H1 (cell line): ENCODE results near the gene NEK4. TPM values are rescaled to one million over a fixed set of nuclear protein-coding genes. Genes with fewer than 3 reads are reported as not detected.

Experiments
- CTCF ChIA-PET: fragments of 300-600 bp; sonication (Branson Sonifier 250); formaldehyde crosslinking; loops from one replicate; lab custom pipeline; 2021; ENCODE audit not compliant: partially characterized antibody; lab: Charles Lee
- POLR2A ChIA-PET: fragments of 300-600 bp; sonication (Branson Sonifier 250); formaldehyde crosslinking; loops from one replicate; lab custom pipeline; 2021; ENCODE audit warnings: inconsistent platforms; ENCODE audit not compliant: partially characterized antibody; lab: Charles Lee
- DNase-seq, 2 experiments: peaks; one replicate each; pipeline versions ENCODE4 v3.0.0 to v3.0.0-alpha.2; 2010 to 2022; ENCODE audit warnings: low spot score in 2 of 2, low read depth in 1 of 2, mixed read lengths in 1 of 2
- FAIRE-seq: peaks from 2 replicates; lab custom pipeline; 2011; peaks lifted over from hg19 to GRCh38; lab: Jason Lieb, UNC
- H2AFZ ChIP-seq: 2 replicates; pipeline ENCODE4 v1.8.1; 2012; ENCODE audit warnings: low read length, inconsistent platforms
- H2AK5ac ChIP-seq: 2 replicates; pipeline ENCODE4 v1.6.1; 2013; ENCODE audit warnings: low read depth, low read length
- H2BK120ac ChIP-seq: replicated peaks from 2 replicates; pipeline ENCODE3; 2013; ENCODE audit warnings: low read depth, low read length, inconsistent platforms
- H2BK12ac ChIP-seq: 2 replicates; pipeline ENCODE4 v1.6.1; 2013; ENCODE audit warnings: low read depth, low read length
- H2BK15ac ChIP-seq: 2 replicates; pipeline ENCODE4 v1.6.1; 2013; ENCODE audit warnings: low read length
- H2BK20ac ChIP-seq: 2 replicates; pipeline ENCODE4 v1.6.1; 2013; ENCODE audit warnings: low read length
- H2BK5ac ChIP-seq: 2 replicates; pipeline ENCODE4 v1.6.1; 2013; ENCODE audit warnings: low read depth, low read length
- H3K14ac ChIP-seq: 2 replicates; pipeline ENCODE4 v1.6.1; 2013; ENCODE audit warnings: inconsistent platforms; ENCODE audit not compliant: insufficient read length
- H3K18ac ChIP-seq: 2 replicates; pipeline ENCODE4 v1.6.1; 2013; ENCODE audit warnings: low read length; ENCODE audit errors: extremely low read depth
- H3K23ac ChIP-seq: 2 replicates; pipeline ENCODE4 v1.6.1; 2013; ENCODE audit warnings: inconsistent platforms; ENCODE audit not compliant: insufficient read length
- H3K23me2 ChIP-seq: 2 replicates; pipeline ENCODE4 v1.6.1; 2013; ENCODE audit warnings: low read depth, low read length
- H3K27ac ChIP-seq: 2 replicates; pipeline ENCODE4 v1.6.1; 2011; ENCODE audit warnings: low read depth, low read length, inconsistent platforms
- H3K27me3 ChIP-seq, 4 experiments: replicated peaks in 1 of 4; 1 replicate in 1 of 4; 2 replicates in 3 of 4; pipeline versions ENCODE4 v1.6.1 to v1.8.1; 2011 to 2013; ENCODE audit warnings: low read length in 3 of 4, mild to moderate bottlenecking in 3 of 4, inconsistent platforms in 2 of 4, mixed read lengths in 2 of 4, moderate library complexity in 1 of 4; ENCODE audit not compliant: control insufficient read depth in 3 of 4, insufficient read depth in 3 of 4; ENCODE audit errors: extremely low read depth in 1 of 4
- H3K36me3 ChIP-seq, 4 experiments: 2 replicates each; pipeline versions ENCODE4 v1.6.1 to v1.8.1; 2011 to 2013; ENCODE audit warnings: mild to moderate bottlenecking in 4 of 4, low read length in 3 of 4, moderate library complexity in 2 of 4, control low read depth in 1 of 4, inconsistent platforms in 1 of 4; ENCODE audit not compliant: insufficient read depth in 4 of 4, control insufficient read depth in 2 of 4
- H3K4ac ChIP-seq: replicated peaks from 2 replicates; pipeline ENCODE3; 2013; ENCODE audit warnings: low read length, low read depth, mixed read lengths, inconsistent platforms; ENCODE audit not compliant: insufficient read length
- H3K4me1 ChIP-seq, 4 experiments: replicated peaks in 1 of 4; 1 replicate in 1 of 4; 2 replicates in 3 of 4; pipeline versions ENCODE4 v1.6.1 to v1.8.1; 2011 to 2013; ENCODE audit warnings: low read length in 3 of 4, inconsistent platforms in 2 of 4, mixed read lengths in 1 of 4; ENCODE audit not compliant: insufficient read depth in 4 of 4, control insufficient read depth in 3 of 4
- H3K4me2 ChIP-seq, 2 experiments: 2 replicates each; pipeline versions ENCODE4 v1.6.1 to v1.8.1; 2011 to 2013; ENCODE audit warnings: low read depth in 2 of 2, low read length in 2 of 2, control low read depth in 1 of 2, inconsistent platforms in 1 of 2, mild to moderate bottlenecking in 1 of 2; ENCODE audit not compliant: insufficient read depth in 1 of 2
- H3K4me3 ChIP-seq, 4 experiments: fragments of 200-600, 300-600 bp in 1 of 4; sonication (generic), shearing (Covaris generic), sonication (Bioruptor Twin) in 1 of 4; 2 replicates each; pipeline versions ENCODE4 v1.5.1 to v1.8.1; 2011 to 2016; ENCODE audit warnings: low read length in 4 of 4, low read depth in 3 of 4, control low read depth in 2 of 4, inconsistent platforms in 2 of 4, mild to moderate bottlenecking in 2 of 4, mixed read lengths in 1 of 4, moderate library complexity in 1 of 4; ENCODE audit not compliant: insufficient read depth in 2 of 4; ENCODE audit errors: extremely low read depth in 1 of 4
- H3K56ac ChIP-seq: replicated peaks from 2 replicates; pipeline ENCODE3; 2013; ENCODE audit warnings: low read depth, mild to moderate bottlenecking, mixed read lengths, low read length, inconsistent platforms; ENCODE audit not compliant: insufficient read length
- H3K79me1 ChIP-seq: 2 replicates; pipeline ENCODE4 v1.6.1; 2013; ENCODE audit warnings: low read depth, low read length, control low read depth
- H3K79me2 ChIP-seq, 2 experiments: 2 replicates each; pipeline versions ENCODE4 v1.6.1 to v1.8.1; 2012 to 2013; ENCODE audit warnings: low read length in 2 of 2, mild to moderate bottlenecking in 2 of 2, inconsistent platforms in 1 of 2; ENCODE audit not compliant: insufficient read depth in 2 of 2, control insufficient read depth in 1 of 2
- H3K9ac ChIP-seq, 4 experiments: replicated peaks in 1 of 4; 1 replicate in 1 of 4; 2 replicates in 3 of 4; pipeline versions ENCODE4 v1.6.1 to v1.8.1; 2011 to 2013; ENCODE audit warnings: low read depth in 3 of 4, low read length in 3 of 4, control low read depth in 2 of 4, mild to moderate bottlenecking in 2 of 4, moderate library complexity in 2 of 4, inconsistent platforms in 1 of 4; ENCODE audit errors: extremely low read depth in 1 of 4
- H3K9me3 ChIP-seq, 2 experiments: 2 replicates each; pipeline versions ENCODE4 v1.6.1 to v1.8.1; 2012 to 2013; ENCODE audit warnings: mild to moderate bottlenecking in 2 of 2, moderate library complexity in 2 of 2, control low read depth in 1 of 2, inconsistent platforms in 1 of 2, low read depth in 1 of 2, low read length in 1 of 2, mixed read lengths in 1 of 2; ENCODE audit not compliant: insufficient read depth in 2 of 2
- H4K20me1 ChIP-seq, 2 experiments: replicated peaks in 1 of 2; 2 replicates each; pipeline versions ENCODE3 to v1.8.1; 2011 to 2013; ENCODE audit warnings: inconsistent platforms in 2 of 2, low read length in 2 of 2, mild to moderate bottlenecking in 1 of 2; ENCODE audit not compliant: insufficient read depth in 2 of 2, control insufficient read depth in 1 of 2
- H4K5ac ChIP-seq: 2 replicates; pipeline ENCODE4 v1.6.1; 2013; ENCODE audit warnings: low read length, low read depth, mixed read lengths, inconsistent platforms; ENCODE audit not compliant: insufficient read length
- H4K8ac ChIP-seq: 2 replicates; pipeline ENCODE4 v1.8.0; 2013; ENCODE audit warnings: mild to moderate bottlenecking, moderate library complexity, low read length, inconsistent platforms; ENCODE audit not compliant: insufficient read depth; ENCODE audit errors: extremely low read depth
- H4K91ac ChIP-seq: replicated peaks from 2 replicates; pipeline ENCODE3; 2013; ENCODE audit warnings: low read length, mixed read lengths, inconsistent platforms; ENCODE audit not compliant: insufficient read length
- POU5F1 ChIP-seq: IDR thresholded peaks from 2 replicates; pipeline ENCODE4 v1.6.1; 2011; ENCODE audit warnings: low read depth, mild to moderate bottlenecking, low read length, moderate library complexity
- SAP30 ChIP-seq: fragments of 300-600 bp; sonication (generic); IDR thresholded peaks from 2 replicates; pipeline ENCODE4 v1.7.1; 2012; ENCODE audit warnings: low read length, moderate library complexity, mild to moderate bottlenecking, inconsistent platforms; ENCODE audit not compliant: insufficient read depth, insufficient replicate concordance
- SIX5 ChIP-seq: IDR thresholded peaks from 2 replicates; pipeline ENCODE4 v1.6.1; 2011; ENCODE audit warnings: mild to moderate bottlenecking, low read depth, low read length
- TEAD4 ChIP-seq: IDR thresholded peaks from 2 replicates; pipeline ENCODE4 v1.6.1; 2012; ENCODE audit warnings: low read depth, low read length, inconsistent platforms, mixed read lengths
- WGBS, 2 experiments: shearing (Covaris generic) in 1 of 2; methylation state at CpG; one replicate each; pipeline versions ENCODE4 v1.1.6 to v1.1.7; 2013 to 2015; ENCODE audit warnings: low lambda C conversion rate in 2 of 2, mixed read lengths in 2 of 2, inconsistent platforms in 1 of 2, low coverage in 1 of 2, missing lambda C conversion rate in 1 of 2; ENCODE audit not compliant: insufficient replicate concordance in 2 of 2, insufficient coverage in 1 of 2, insufficient read length in 1 of 2; ENCODE audit errors: extremely low coverage in 1 of 2, missing lambda C conversion rate in 1 of 2; 5-methylcytosine and 5-hydroxymethylcytosine counted together
- polyA plus RNA-seq, 7 experiments: library from polyadenylated mRNA; depleted of rRNA in 3 of 7; stranded (reverse) in 5 of 7; unstranded in 2 of 7; fragments of >200 nt in 5 of 7; fragments of 200-250 nt in 2 of 7; gene quantifications; 1 replicate in 5 of 7; 2 replicates in 1 of 7; 4 replicates in 1 of 7; pipeline versions ENCODE4 v1.2.1 to v1.2.3, GENCODE V29; 2011 to 2013; ENCODE audit warnings: missing spikeins in 2 of 7, mixed read lengths in 2 of 7
- total RNA-seq: library from RNA; stranded (reverse); fragmentation: NEBNext Ultra II Directional; extraction: Animal tissue kit (Norgen Biotek cat#: 25700); gene quantifications from 2 replicates; pipeline ENCODE4 v1.2.1, GENCODE V29; 2021

Gene NEK4
- total and polyA plus RNA-seq, 2 of the 8 experiments (the other 6 are each of a cell fraction or from before 2014, with no cell fraction given) = 7.5 to 40.0 TPM

GRCh38 chr3:52743721-52744120 is 27.0 kb downstream of the NEK4 start:
- Histone ChIP-seq H3K79me1 (no peaks in the 10 kb centered on the region), H3K9me3 (no peaks in the 10 kb centered on the region), H3K79me2 (no peaks in the 10 kb centered on the region), H3K4ac (no peak overlapping the region), H3K36me3 (peaks cover 10 to 64% (median 48%) of the 10 kb centered on the region in 4 experiments; a peak in 7 of 8 replicates), H3K23ac (no peak overlapping the region), H2BK15ac (no peak overlapping the region), H2BK5ac (no peak overlapping the region), H3K9ac (no peak overlapping the region), H3K4me3 (no peak overlapping the region), H2AFZ (no peak overlapping the region), H2BK120ac (no peak overlapping the region), H3K56ac (no peak overlapping the region), H3K4me2 (no peak overlapping the region), H3K27ac (no peak overlapping the region), H2BK20ac (no peak overlapping the region), H3K23me2 (no peaks in the 10 kb centered on the region), H3K18ac (no peak overlapping the region), H3K4me1 (no peaks in the 10 kb centered on the region), H2AK5ac (no peak overlapping the region), H4K20me1 (peaks cover 0 to 4% of the 10 kb centered on the region in 2 experiments), H3K14ac (no peak overlapping the region), H3K27me3 (no peaks in the 10 kb centered on the region), H4K5ac (no peak overlapping the region), H4K8ac (no peak overlapping the region), H2BK12ac (no peak overlapping the region), H4K91ac (no peak overlapping the region)
- no peak for TF ChIP-seq SIX5
- no peak for TF ChIP-seq POU5F1
- TF ChIP-seq SAP30 = no peak
- no peak for TF ChIP-seq TEAD4
- FAIRE-seq (no peak), DNase-seq (no peak)
- CTCF ChIA-PET = interaction anchor here (0.8 to 1.3 kb wide), 6 partner anchors 22 to 142 kb away, joined by 3 to 4 read pairs (median 3); partner anchors contain the start of gene ITIH3
- POLR2A ChIA-PET = no interaction called here
- WGBS, 2 experiments = 88% methylated on average over 2 of the region's 2 CpGs; no CpG with 5 or more reads in 1 of the 2 experiments
